ENCODE data around the gene PRKACB.

PRKACB gene

GRCh38 chr1:84117868-84118267 is 26.2 kb upstream of the PRKACB start:
- no peak overlapping the region for H3K27ac ChIP-seq (ENCODE audit: low read depth, low read length)

GRCh38 chr1:84121360-84121759 is 22.7 kb upstream of the PRKACB start:
- Histone ChIP-seq H3K9me3 (ENCODE audit: insufficient read depth, low read length) (no peaks in the 10 kb centered on the region), H3K36me3 (ENCODE audit: low read length) (no peaks in the 10 kb centered on the region), H3K9me2 (replicated peaks; ENCODE audit: insufficient read depth, low read length) (no peaks in the 10 kb centered on the region), H3K27ac (ENCODE audit: low read depth, low read length) (no peak overlapping the region), H3K27me3 (ENCODE audit: low read length) (no peaks in the 10 kb centered on the region), H3K4me3 (ENCODE audit: insufficient read depth, low read length, poor library complexity, severe bottlenecking) (no peak overlapping the region), H3F3A (ENCODE audit: insufficient read depth) (no peaks in the 10 kb centered on the region), H2AFZ (ENCODE audit: low read depth, low read length, severe bottlenecking) (no peak overlapping the region), H3K79me2 (ENCODE audit: insufficient read depth, low read length) (no peaks in the 10 kb centered on the region), H3K4me2 (ENCODE audit: low read depth, low read length, poor library complexity, severe bottlenecking) (no peak overlapping the region), H3K9ac (ENCODE audit: low read length) (no peak overlapping the region), H4K20me1 (ENCODE audit: low read depth, low read length) (no peaks in the 10 kb centered on the region)
- TF ChIP-seq EZH2phosphoT487 (conservative IDR thresholded peaks at IDR 0.05; ENCODE audit: low read length): no peak
- TF ChIP-seq CTCF (IDR thresholded peaks at IDR 0.05; ENCODE audit: insufficient read depth, low read length, poor library complexity, severe bottlenecking): no peak

More at GRCh38 chr1:84117868-84118267, 26.2 kb upstream of the PRKACB start:
- no peaks in the 10 kb centered on the region for H3K9me3 ChIP-seq (ENCODE audit: insufficient read depth, low read length)
- no peaks in the 10 kb centered on the region for H3K36me3 ChIP-seq (ENCODE audit: low read length)
- no peak overlapping the region for H3K9ac ChIP-seq (ENCODE audit: low read length)
- no peaks in the 10 kb centered on the region for H3K79me2 ChIP-seq (ENCODE audit: insufficient read depth, low read length)
- no peaks in the 10 kb centered on the region for H4K20me1 ChIP-seq (ENCODE audit: low read depth, low read length)
- no peaks in the 10 kb centered on the region for H3F3A ChIP-seq (ENCODE audit: insufficient read depth)
- no peak overlapping the region for H3K4me2 ChIP-seq (ENCODE audit: low read depth, low read length, poor library complexity, severe bottlenecking)
- H2AFZ ChIP-seq (ENCODE audit: low read depth, low read length, severe bottlenecking): no peak overlapping the region
- H3K9me2 ChIP-seq (replicated peaks; ENCODE audit: insufficient read depth, low read length): no peaks in the 10 kb centered on the region
- TF ChIP-seq CTCF (IDR thresholded peaks at IDR 0.05; ENCODE audit: insufficient read depth, low read length, poor library complexity, severe bottlenecking) (no peak), EZH2phosphoT487 (conservative IDR thresholded peaks at IDR 0.05; ENCODE audit: low read length) (no peak)
- H3K27me3 ChIP-seq (ENCODE audit: low read length): no peaks in the 10 kb centered on the region
- H3K4me3 ChIP-seq (ENCODE audit: insufficient read depth, low read length, poor library complexity, severe bottlenecking): no peak overlapping the region

- Histone ChIP-seq H3K9me2 (replicated peaks; ENCODE audit: insufficient read depth, low read length) (no peaks in the 10 kb centered on the region), H3K9me3 (ENCODE audit: insufficient read depth, low read length) (no peaks in the 10 kb centered on the region), H3K4me2 (ENCODE audit: low read depth, low read length, poor library complexity, severe bottlenecking) (no peak overlapping the region), H3K4me3 (ENCODE audit: insufficient read depth, low read length, poor library complexity, severe bottlenecking) (no peak overlapping the region), H3K9ac (ENCODE audit: low read length) (no peak overlapping the region), H3K79me2 (ENCODE audit: insufficient read depth, low read length) (no peaks in the 10 kb centered on the region), H3F3A (ENCODE audit: insufficient read depth) (no peaks in the 10 kb centered on the region), H4K20me1 (ENCODE audit: low read depth, low read length) (no peaks in the 10 kb centered on the region), H3K27me3 (ENCODE audit: low read length) (no peaks in the 10 kb centered on the region), H2AFZ (ENCODE audit: low read depth, low read length, severe bottlenecking) (no peak overlapping the region), H3K27ac (ENCODE audit: low read depth, low read length) (no peak overlapping the region), H3K36me3 (ENCODE audit: low read length) (no peaks in the 10 kb centered on the region)
- TF ChIP-seq CTCF (IDR thresholded peaks at IDR 0.05; ENCODE audit: insufficient read depth, low read length, poor library complexity, severe bottlenecking) (peak; percentile 62), EZH2phosphoT487 (conservative IDR thresholded peaks at IDR 0.05; ENCODE audit: low read length) (no peak)
Measured at GRCh38 chr1:84122780-84123382, 21.2 kb upstream of the PRKACB start.

Measured in SU-DHL-6 (cell line).